GM19397 (cell line): Measurements from ENCODE around the gene LIFR.
"Not testable (repeated sequence)": the region's sequence is repeated elsewhere in the genome, so short reads cannot be mapped to it uniquely, and the experiment has no call there.

ENCODE experiments used
- ATAC-seq: cut with Tn5 transposase; IDR thresholded peaks from one replicate; pipeline ENCODE4 v1.9.1; 2021; ENCODE audit warnings: mild to moderate bottlenecking, moderate library complexity; ENCODE audit not compliant: unreplicated experiment

The LIFR gene

GRCh38 chr5:38524022-38524421 lies 32.4 kb downstream of the LIFR start:
- ATAC-seq, result no peak

- ATAC-seq, result no peak
Observed at GRCh38 chr5:38519476-38519875, 37.0 kb downstream of the LIFR start.

GRCh38 chr5:38518341-38518740 lies 38.1 kb downstream of the LIFR start:
- ATAC-seq, result no peak

- ATAC-seq, result not testable (repeated sequence)
Observed at GRCh38 chr5:38516649-38517048, 39.8 kb downstream of the LIFR start.

GRCh38 chr5:38515646-38516045 lies 40.8 kb downstream of the LIFR start:
- no peak for ATAC-seq

- no peak for ATAC-seq
Observed at GRCh38 chr5:38515092-38515491, 41.4 kb downstream of the LIFR start.

GRCh38 chr5:38509185-38509584 lies 47.3 kb downstream of the LIFR start:
- ATAC-seq, result no peak

- ATAC-seq, result no peak
Observed at GRCh38 chr5:38506302-38506701, 50.1 kb downstream of the LIFR start.

GRCh38 chr5:38500573-38501260 lies 55.7 kb downstream of the LIFR start:
- ATAC-seq, result no peak

- no peak for ATAC-seq
Observed at GRCh38 chr5:38497946-38498345, 58.5 kb downstream of the LIFR start.

GRCh38 chr5:38494763-38495162 lies 61.7 kb downstream of the LIFR start:
- no peak for ATAC-seq

- ATAC-seq, result no peak
Observed at GRCh38 chr5:38494175-38494574, 62.3 kb downstream of the LIFR start.

GRCh38 chr5:38483805-38484398 lies 72.5 kb downstream of the LIFR start:
- no peak for ATAC-seq

GRCh38 chr5:38479315-38479904 lies 77.0 kb downstream of the LIFR start:
- ATAC-seq, result no peak

- ATAC-seq, result no peak
Observed at GRCh38 chr5:38478878-38479277, 77.6 kb downstream of the LIFR start.

GRCh38 chr5:38478166-38478565 lies 78.3 kb downstream of the LIFR start:
- ATAC-seq, result no peak

- no peak for ATAC-seq
Observed at GRCh38 chr5:38473008-38473407, 83.4 kb downstream of the LIFR start.

- ATAC-seq, result no peak
Observed at GRCh38 chr5:38472541-38472940, 83.9 kb downstream of the LIFR start.

GRCh38 chr5:38471709-38472108 lies 84.7 kb downstream of the LIFR start:
- ATAC-seq, result no peak

GRCh38 chr5:38469707-38470267 lies 86.7 kb downstream of the LIFR start:
- ATAC-seq, result no peak

GRCh38 chr5:38468978-38469706 lies 87.3 kb downstream of the LIFR start:
- ATAC-seq, result no peak
